Muscle of back (tissue), 11 donors: ENCODE results near the gene TBX19. TPM values are rescaled to one million over a fixed set of nuclear protein-coding genes. Genes with fewer than 3 reads are reported as not detected.

ENCODE experiments used
- DNase-seq, 3 donors: peaks; one replicate each; pipeline versions ENCODE4 v3.0.0 to v3.0.0-alpha.2; 2013
- polyA plus RNA-seq, 10 donors: library from polyadenylated mRNA; unstranded; fragments of 120-200 nt; gene quantifications; one replicate each; pipeline ENCODE4 v1.2.1, GENCODE V29; 2013; ENCODE audit not compliant: insufficient read length in 10 of 10

TBX19 gene
- polyA plus RNA-seq, 10 donors = 0.99 to 2.6 (median 1.4) TPM

DNA sequence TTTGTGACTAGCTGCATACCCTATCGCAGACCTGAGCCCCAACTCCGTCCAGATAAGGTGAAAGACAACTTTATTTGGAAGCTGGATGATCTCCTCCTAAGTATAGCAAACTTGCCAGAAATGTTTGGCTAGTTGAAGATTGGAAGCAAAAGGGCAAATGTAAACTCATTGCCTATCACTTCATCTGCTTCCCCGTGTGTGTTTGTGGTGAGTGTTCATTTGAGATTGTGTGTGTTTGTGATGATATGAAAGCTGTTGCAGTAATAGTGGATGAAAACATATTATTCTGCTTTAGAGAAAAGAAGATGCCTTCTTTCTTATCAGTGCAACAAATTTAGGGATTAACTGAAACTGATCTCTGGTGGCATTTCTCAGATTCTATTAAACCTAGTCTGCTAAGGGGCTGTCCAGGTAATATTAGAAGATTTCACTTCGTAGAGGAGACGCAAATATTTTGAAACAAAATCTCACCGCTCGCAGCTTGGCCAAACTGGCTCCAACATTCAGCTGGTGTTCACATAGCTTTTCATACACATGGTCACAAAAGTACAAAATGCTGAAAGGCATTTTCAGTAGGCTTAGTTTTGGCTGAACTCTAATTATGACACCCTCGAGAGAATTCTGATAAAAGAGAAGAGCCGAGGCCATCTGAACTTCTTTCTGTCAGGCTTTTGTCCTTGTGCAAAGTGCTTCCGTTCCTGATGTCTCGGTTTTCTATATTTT, 1.1 kb downstream of the TBX19 start:
- DNase-seq = no peak

DNA sequence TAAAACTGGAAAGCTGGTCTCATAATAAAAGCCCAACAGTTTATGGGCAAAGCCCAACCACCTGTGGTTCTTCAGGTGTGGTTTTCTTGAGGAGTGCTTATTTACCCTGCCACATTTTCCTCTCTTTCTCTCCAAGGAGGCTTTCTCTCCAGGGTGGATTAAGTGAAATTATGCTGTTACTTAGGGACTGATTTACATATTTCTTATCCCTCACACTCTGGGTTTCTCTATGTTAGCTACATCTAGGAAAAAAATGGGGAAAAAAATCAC, 4.8 kb downstream of the TBX19 start:
- DNase-seq = no peak

DNA sequence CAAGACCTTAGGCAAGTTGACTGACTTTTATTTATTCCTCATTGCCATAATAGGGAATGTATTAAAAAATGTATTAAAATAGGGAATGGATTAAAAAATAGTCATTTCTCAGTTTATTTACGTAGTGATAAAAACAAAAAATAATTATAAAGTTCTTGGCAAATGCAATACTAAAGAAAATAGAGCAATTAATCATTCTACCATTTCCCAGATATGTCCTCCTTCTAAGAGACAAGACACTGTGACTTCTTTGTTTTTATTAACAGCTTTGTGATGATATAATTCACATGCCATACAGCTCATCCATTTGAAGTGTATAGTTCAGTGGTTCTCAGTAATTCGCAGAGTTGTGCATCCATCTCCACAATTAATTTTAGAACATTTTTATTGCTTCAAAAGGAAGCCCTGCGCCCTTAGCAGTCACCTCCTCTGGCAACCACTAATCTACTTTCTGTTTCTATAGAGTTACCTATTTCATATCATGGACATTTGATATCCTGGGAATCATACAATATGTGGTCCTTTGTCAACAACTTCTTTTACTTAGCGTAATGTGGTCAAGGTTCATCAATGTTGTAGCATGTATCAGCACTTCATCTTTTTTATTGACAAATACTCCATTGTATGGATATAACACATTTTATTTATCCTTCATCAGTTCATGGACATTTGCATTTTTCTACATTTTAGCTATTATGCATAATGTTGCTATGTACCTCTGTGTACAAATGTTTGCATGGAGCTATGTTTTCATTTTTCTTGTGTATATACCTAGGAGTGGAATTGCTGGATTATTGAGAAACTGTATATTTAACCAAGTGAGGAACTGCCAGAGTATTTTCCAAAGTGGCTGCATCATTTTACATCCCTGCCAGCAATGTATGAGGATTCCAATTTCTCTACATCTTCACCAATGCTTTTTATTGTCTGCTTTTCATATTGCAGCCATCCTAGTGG, 5.6 kb downstream of the TBX19 start:
- no peak for DNase-seq

DNA sequence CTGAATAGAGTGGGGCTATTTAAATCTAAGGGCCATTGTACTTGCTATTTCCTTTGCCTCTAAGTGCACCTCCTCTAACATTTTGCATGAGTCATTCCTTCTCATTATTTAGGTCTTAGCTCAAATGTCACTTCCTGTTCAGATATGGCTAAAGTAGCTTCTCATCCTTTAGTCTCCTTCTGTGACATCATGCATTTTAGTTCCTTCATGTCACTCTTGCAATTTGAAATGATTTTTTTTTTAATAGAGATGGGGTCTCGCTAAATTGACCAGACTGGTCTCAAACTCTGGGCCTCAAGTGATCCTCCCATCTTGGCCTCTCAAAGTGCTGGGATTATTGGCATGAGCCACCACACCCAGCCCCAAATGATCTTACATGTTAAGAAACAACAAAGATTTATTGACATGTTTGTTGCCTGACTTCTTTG, 6.6 kb downstream of the TBX19 start:
- DNase-seq = no peak

DNA sequence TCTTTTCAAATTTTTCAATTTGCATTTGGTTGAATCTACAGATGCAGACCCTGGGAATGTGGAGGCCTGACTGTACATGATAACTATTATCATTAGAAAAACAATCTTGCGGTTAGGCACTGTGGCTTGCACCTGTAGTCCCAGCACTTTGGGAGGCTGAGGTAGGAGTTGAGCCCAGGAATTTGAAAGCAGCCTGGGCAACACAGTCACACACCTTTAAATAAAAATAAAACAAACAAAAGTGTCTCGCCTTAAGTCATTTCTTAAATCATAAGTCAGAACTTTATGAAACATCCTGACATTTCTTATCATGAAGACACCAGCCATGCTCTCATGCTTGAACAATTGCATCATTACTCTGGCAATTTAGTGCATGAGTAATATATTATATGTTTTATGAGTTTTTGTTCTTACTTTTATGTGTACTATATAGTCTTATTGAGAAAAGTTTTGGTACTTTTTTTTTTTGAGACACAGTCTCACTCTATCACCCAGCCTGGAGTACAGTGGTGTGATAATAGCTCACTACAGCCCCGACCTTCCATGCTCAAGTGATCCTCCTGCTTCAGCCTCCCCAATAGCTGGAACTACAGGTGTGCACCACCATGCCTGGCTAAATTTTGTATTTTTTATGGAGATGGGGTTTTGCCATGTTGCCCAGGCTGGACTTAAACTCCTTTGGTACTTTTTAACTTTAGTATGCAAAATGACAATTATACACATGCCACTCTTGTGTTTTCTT, 7.8 kb downstream of the TBX19 start:
- DNase-seq = no peak

DNA sequence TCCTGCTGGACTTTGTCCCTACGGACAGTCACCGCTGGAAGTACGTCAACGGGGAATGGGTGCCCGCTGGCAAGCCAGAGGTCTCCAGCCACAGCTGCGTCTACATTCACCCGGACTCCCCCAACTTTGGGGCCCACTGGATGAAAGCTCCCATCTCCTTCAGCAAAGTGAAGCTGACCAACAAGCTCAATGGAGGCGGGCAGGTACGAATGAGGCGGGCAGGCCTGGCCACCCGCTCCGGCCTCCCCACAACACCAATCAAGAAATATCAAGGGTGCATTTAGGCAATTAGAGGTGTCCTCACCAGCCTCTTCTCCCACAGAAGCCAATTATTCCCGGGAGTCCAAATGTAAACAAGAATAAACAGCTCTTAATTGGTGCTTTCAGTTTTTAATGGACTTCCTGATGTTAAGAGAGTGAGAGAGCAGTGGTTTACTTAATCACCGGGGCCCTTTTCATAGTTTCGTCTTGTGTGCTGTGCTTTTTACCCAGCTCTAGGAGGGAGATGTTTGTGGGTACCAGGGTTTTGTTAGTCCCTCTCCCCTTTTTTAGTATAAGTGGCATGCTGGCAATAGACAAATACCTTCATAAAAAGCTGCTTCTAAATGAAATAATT, 10.7 kb downstream of the TBX19 start:
- DNase-seq = no peak

DNA sequence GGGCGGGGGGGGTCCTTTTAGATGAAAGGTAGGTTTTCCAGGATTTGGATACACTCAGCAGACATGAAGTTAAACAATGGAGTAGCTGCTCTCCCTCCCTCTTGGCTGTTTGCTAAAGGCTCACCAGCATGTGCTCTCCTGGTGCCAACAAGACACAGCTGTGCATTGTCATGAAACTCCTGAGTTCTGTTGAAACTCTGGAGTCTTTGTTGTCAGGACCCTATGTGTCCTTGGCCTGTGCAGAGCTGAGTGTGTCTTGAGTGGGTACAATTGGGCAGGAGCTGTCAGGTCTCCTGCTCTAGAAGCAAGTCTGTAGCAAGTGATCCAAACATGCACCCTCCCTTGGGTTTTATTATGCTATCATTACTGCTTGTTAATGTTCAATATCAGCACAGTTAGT, 12.7 kb downstream of the TBX19 start:
- no peak for DNase-seq

DNA sequence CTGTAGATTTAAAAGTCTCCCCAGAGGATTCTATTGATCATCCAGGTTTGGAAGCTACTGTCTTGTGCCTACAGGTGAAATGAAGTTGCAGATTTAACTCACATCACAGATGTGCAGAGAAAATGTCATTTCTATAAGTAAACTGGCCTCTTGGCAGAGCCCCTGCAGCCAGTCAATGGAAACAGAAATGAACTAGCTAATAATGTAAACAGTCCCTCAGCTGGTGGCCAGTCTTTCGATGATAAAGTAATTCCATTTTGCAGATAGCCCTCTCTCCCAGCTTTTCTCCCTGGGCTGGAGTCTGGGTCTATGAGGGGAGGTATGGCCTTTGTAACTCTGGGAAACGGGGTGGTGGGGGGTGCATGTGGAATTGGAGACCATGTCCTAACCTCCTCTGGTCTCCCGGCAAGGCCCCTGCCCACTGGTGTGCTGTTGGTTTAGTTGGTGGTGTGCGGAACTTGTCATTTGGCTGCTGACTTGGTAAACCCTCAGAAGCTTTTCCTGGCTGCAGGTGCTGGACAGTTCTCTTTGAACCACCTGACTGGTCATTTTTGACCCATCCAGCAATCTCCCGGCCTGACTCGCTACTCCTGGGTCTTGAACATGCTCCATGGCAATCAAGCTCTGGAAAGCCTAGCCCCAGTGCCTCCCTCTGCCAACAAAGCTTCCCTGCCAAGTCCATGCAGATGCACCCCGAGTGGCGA, 14.9 kb downstream of the TBX19 start:
- DNase-seq = no peak

DNA sequence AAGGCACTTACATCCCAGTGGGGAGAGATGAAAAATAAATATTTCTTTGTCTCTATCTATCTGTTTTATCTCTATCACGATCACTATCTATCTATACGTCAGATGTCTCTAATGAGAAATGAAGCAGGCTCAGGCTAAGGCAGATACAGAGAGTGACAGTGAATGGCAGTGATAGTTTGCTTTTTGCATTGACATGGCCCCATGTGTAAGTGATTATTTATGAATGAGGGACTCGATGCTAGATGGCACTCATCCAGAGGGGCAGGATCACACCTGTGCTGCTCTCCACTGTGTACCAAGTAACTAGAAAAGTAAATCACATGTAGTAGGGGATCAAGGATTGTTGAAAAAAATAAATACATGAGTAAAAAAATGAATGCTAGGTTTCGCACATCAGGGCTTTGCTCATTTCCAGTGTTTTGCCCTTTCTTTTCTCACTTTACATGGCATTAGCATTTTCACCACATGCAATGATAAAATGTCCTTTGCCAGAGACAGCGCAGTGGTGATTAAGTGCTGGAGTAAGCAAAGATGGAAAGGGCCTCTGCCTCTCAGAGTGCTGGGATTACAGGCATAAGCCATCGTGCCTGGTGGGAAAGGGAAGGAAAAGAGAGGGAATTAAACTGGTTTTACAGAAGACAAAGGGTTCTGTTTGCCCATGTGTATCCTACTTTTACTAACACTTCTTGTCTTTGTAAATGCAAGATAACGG, 16.5 kb downstream of the TBX19 start:
- DNase-seq = no peak

DNA sequence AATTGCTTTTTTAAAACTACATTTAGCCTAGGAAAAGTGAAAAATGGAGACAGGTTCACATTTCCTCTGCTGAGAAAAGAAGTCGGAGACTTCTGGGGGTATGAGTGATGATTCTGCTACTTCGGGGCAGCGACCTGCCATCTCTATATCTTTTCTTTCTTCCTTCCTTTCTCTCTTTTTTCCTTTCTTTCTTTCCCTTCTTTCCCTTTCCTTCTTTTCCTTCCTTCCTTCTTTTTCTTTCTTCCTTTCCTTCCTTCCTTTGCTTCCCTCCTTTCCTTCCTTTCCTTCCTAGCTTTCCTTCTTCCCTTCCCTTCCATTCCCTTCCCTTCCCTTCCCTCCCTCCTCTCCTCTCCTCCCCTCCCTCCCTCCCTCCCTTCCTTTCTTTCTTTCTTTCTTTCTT, 17.8 kb downstream of the TBX19 start:
- DNase-seq = no peak

DNA sequence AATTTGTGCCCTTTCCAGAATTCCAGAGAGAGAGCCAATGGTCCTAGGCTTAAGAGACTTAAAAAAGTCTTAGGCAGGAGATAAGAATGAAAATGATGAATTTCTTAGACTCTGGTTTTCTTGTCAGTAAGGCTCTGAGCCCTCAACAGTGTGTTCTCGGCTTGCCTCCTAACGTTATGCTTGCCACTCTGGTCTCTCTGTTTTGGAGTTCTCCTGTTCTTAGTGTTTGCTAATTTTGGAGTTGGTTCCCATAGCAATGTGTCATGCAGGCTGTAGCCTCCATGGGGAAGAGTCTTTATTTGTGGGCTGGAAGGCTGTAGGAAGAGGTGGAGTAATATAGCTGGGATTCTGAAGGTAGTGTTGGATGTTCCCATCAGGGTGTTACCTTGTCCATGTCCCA, 19.9 kb downstream of the TBX19 start:
- no peak for DNase-seq

DNA sequence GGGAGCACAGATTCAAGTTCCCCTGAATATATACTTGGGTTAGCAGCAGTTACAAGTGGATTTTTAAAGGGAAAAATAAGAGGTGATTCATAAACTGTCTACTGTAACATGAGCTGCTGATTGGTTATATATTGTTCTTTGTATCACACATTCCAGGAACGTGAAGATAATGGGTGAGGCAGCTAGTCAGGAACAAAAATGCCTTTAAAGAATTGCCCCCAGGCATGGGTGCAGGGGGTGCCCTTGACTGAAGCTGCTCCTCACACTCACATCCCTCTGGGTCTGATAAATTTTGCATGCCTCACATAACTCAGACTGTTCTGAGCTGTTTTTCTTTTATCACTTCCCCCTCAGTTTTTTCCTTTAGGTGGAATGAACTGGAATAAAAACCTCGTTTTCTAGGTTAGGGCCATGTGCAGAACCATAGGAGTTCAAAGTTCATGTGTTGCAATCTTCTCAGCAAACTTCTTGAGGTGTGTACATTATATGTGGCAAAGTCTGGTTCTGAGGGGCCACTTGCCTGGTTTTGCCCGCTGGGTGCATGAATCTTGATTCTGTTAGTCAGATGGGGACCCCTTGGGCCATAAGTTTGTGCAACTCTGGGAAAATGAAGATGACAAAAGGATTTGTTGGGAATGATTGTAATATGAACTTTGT, 21.1 kb downstream of the TBX19 start:
- peak in 1 of 3 donors; percentile 19 for DNase-seq

DNA sequence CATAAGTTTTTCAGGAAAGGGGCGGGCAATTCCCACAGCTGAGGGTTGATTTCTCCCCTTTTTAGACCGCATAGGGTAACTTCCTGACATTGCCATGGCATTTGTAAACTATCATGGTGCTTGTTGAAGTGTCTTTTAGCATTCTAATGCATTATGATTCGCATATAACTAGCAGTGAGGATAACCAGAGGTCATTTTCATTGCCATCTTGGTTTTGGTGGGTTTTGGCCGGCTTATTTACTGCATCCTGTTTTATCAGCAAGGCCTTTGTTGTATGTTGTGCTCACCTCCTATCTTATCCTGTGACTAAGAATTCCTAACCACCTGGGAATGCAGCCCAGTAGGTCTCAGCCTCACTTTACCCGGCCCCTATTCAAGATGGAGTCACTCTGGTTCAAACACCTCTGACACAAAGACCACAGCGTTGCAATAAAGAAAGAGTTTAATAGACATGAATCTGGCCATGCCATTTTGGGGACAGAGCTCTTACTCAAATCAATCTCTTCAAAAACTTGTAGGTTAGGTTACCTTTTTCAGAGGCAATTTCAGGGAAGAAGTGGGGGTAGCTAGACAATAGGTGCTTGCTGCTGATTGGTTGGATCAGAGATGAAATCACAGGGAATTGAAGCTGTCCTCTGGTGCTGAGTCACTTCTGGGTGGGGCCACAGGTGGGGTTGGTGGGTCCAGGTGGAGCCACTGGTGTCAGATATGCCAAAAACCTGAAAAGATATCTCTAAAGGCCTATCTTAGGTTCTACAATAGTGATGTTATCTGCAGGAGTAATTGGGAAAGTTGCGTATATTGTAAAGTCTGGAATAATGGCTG, 23.3 kb downstream of the TBX19 start:
- no peak for DNase-seq

DNA sequence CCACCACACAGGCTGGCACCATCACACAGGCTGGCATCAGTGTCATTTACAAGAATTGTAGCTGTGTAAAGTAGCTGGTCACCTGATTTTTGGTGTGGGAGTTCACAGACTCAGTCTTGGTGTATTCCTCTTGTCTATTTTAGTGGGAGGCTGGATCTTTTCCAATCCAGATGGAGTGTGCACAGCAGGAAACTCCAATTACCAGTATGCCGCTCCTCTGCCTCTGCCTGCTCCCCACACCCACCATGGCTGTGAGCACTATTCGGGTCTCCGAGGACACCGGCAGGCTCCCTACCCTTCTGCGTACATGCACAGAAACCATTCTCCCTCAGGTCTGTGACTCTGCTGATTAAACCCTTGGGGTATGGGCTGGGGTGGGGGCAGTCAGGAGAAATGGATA, 24.2 kb downstream of the TBX19 start:
- DNase-seq = peak in 1 of 3 donors; percentile 20

DNA sequence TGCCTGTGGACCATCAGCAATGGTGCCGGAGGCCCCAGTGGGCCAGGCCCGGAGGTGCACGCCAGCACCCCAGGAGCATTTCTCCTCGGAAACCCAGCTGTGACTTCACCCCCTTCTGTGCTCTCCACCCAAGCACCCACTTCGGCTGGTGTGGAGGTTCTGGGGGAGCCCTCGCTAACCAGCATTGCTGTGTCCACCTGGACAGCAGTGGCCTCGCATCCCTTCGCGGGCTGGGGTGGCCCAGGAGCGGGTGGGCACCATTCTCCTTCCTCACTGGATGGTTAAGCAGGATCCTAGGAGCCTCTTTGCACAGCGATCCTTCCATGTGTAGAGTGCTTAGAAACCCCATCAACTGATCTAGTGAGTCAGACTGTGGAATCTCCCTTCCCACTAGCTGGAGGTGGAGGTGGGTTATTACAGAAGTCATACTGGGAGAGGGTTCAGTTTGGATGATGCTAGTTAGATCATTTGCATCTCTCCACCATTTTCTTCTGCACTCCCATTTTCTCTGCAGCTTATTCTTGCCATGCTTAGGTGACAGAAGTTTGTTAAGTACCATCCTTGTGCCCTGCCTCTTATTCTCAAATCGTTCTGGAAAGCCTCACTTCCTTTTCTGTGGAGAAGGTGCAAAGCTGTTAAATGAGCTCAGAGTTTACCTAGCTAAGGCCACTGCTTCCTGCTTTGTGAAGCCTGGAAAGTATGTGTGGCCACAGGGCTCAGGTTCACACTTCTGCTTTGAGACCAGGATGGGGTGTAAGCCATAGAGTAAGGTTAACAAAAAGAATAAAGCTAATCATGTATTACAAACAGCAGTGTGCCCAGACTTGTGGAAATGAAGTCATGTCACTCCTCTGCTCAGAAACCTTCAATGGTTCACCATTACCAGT, 32.3 kb downstream of the TBX19 start:
- no peak for DNase-seq

DNA sequence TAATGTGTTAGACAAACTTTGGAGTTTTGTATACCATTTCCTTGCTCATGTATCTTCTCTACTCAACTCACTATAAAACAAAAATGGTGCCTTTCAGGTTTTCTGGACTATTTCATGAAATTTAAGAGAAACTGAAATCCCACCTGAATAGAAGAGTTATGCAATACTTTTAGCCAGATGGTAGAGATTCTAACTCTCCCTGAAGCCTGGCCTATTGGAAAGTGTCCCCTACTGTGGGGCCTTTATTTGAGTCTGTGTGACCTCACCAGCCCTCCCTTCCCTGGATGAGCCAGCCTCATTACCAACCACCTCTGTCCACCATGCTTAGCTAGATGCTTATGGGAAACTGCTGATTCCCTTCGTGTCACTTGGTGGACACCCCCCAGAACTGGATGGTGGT, 35.5 kb downstream of the TBX19 start:
- no peak for DNase-seq

DNA sequence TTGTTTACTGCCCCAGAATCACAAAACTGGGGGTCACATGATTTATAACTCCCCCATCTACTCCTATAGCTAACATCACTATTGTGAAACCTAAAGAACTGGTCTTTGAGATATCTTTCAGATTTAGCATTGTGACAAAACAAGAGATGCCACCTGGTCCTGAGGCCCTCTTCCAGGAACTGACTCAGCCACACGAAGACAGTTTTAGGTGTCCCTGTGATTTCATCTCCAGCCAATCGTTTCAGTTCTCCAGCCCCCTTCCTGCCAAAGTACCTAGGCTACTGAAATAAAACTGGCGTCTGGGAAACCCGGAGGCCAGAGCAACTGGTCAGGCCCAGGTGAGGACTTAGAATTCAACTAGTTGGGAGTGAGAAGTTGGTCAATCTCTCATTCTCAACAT, 36.6 kb downstream of the TBX19 start:
- DNase-seq = no peak

DNA sequence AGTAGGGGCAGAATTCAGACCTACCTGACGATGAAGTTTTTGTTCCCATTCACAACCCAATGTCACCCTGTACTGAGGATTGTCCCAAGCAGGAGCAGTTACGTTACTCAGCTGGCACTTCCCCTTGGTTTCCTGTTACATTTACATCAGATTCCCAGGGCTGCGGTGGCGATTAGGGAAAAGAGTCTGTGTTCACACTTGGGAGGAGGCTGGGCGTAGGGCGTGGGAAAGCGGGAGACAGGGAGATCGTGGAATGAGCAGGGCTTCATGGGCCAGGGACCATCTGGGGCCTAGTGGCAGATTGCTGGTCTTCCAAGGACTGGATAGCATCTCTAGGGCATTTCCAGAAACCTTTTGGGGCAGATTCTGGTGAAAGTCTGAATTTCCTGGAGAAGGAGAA, 39.0 kb downstream of the TBX19 start:
- no peak for DNase-seq
